ENCODE measurements around the gene ZNF592. TPM values are rescaled to one million over a fixed set of nuclear protein-coding genes. Genes with fewer than 3 reads are reported as not detected.

The ZNF592 gene
- total and polyA plus RNA-seq, 9 of the 15 experiments (the other 6 are each of a cell fraction or from before 2014, with no cell fraction given): 0.88 to 23.8 (median 7.4) TPM

- WGBS (ENCODE audit: insufficient coverage, low coverage, missing lambda C conversion rate): 91% methylated on average over 6 of the region's 6 CpGs
- Histone ChIP-seq H3K36me3 (ENCODE audit: control insufficient read depth, insufficient read depth, low read length) (no peaks in the 10 kb centered on the region), H3K27ac (ENCODE audit: extremely low read depth, low read depth, low read length) (no peak overlapping the region), H4K20me1 (replicated peaks; ENCODE audit: control insufficient read depth, insufficient read depth, low read length) (no peaks in the 10 kb centered on the region), H3K9me1 (ENCODE audit: control insufficient read depth, insufficient read depth, low read length) (no peaks in the 10 kb centered on the region), H3K9ac (ENCODE audit: insufficient read depth in 1 of 2, low read depth in 2 of 2, low read length in 2 of 2) (no peak overlapping the region), H3K4me2 (ENCODE audit: insufficient read depth, low read length) (no peak overlapping the region), H3K4me3 (no peak overlapping the region), H3K4me1 (replicated peaks in 1 of 2; ENCODE audit: control insufficient read depth in 2 of 2, insufficient read depth in 2 of 2, low read length in 2 of 2) (peaks cover 11 to 12% of the 10 kb centered on the region in 2 experiments), H3K9me3 (replicated peaks; ENCODE audit: control insufficient read depth, insufficient read depth, low read depth, low read length) (no peaks in the 10 kb centered on the region), H3K27me3 (ENCODE audit: control insufficient read depth in 2 of 2, insufficient read depth in 2 of 2, low read length in 2 of 2) (no peaks in the 10 kb centered on the region), H2AFZ (ENCODE audit: low read depth, low read length) (no peak overlapping the region), H3K79me2 (ENCODE audit: control insufficient read depth, insufficient read depth, low read length) (no peaks in the 10 kb centered on the region)
- ChIA-PET CTCF (ENCODE audit: low intra/inter-chr PET ratio) (no interaction called here), POLR2A (interaction anchor here (0.5 to 3.4 kb wide), 3 partner anchors 11 to 46 kb away, joined by 3 to 16 read pairs (median 7); partner anchors contain the start of gene SEC11A)
- DNase-seq (ENCODE audit: extremely low read depth in 1 of 4, low spot score in 3 of 4): no peak
- intact Hi-C loops (cut with micrococcal nuclease) (no loop called here), in situ Hi-C loops (cut with MboI) (no loop called here)
- ATAC-seq: no peak
- BruUV-seq (replicated peaks): no TSS peak
- FAIRE-seq: no peak
- TF ChIP-seq ELF1 (tag; IDR thresholded peaks at IDR 0.05) (no peak), ZNF511 (CRISPR knock-in tag; IDR thresholded peaks at IDR 0.05) (no peak), RNF2 (IDR thresholded peaks at IDR 0.05) (no peak), ZNF639 (CRISPR knock-in tag; conservative IDR thresholded peaks at IDR 0.05 in 1 of 2, IDR thresholded peaks at IDR 0.05 in 1 of 2) (no peak), MTA3 (IDR thresholded peaks at IDR 0.05; ENCODE audit: borderline replicate concordance) (no peak), RCOR1 (IDR thresholded peaks at IDR 0.05; ENCODE audit: borderline replicate concordance in 1 of 2, low read depth in 2 of 2, low read length in 2 of 2) (no peak), KDM5B (IDR thresholded peaks at IDR 0.05; ENCODE audit: insufficient replicate concordance, low read depth, low read length) (no peak), ZNF512 (tag; IDR thresholded peaks at IDR 0.05) (no peak), HINFP (tag; conservative IDR thresholded peaks at IDR 0.05; ENCODE audit: low read depth) (no peak), HDAC6 (IDR thresholded peaks at IDR 0.05; ENCODE audit: low read depth, low read length) (no peak), BRD4 (IDR thresholded peaks at IDR 0.05) (no peak), ATF6 (CRISPR knock-in tag; IDR thresholded peaks at IDR 0.05) (no peak), KAT7 (CRISPR knock-in tag; IDR thresholded peaks at IDR 0.05; ENCODE audit: borderline replicate concordance) (no peak), ZNF79 (CRISPR knock-in tag; IDR thresholded peaks at IDR 0.05; ENCODE audit: low read depth) (no peak), L3MBTL2 (IDR thresholded peaks at IDR 0.05) (no peak)
These were observed 21.0 kb upstream of the ZNF592 start for GRCh38 chr15:84727429-84727828.

Data from K562 (cell line).